Astrocyte (in vitro differentiated cells and primary cell): Measurements from ENCODE around the gene MBNL2. TPM values are rescaled to one million over a fixed set of nuclear protein-coding genes. Genes with fewer than 3 reads are reported as not detected.

ENCODE experiments used
- DNase-seq: peaks from one replicate; pipeline ENCODE4 v3.0.0-alpha.2; 2010; ENCODE audit warnings: low read depth
- FAIRE-seq: peaks from 2 replicates; lab custom pipeline; 2011; peaks lifted over from hg19 to GRCh38; lab: Jason Lieb, UNC
- H2AFZ ChIP-seq: 2 replicates; pipeline ENCODE4 v1.6.0; 2012; ENCODE audit warnings: low read depth, low read length, inconsistent platforms
- H3K27ac ChIP-seq: 2 replicates; pipeline ENCODE4 v1.5.1; 2011; ENCODE audit warnings: low read depth, low read length, inconsistent platforms
- H3K27me3 ChIP-seq: 2 replicates; pipeline ENCODE4 v1.6.0; 2011; ENCODE audit warnings: low read length, inconsistent platforms; ENCODE audit not compliant: insufficient read depth
- H3K36me3 ChIP-seq: 2 replicates; pipeline ENCODE4 v1.5.1; 2011; ENCODE audit warnings: low read length, inconsistent platforms; ENCODE audit not compliant: insufficient read depth
- H3K4me1 ChIP-seq: 2 replicates; pipeline ENCODE4 v1.5.1; 2011; ENCODE audit warnings: low read length, inconsistent platforms; ENCODE audit not compliant: insufficient read depth
- H3K4me2 ChIP-seq: 2 replicates; pipeline ENCODE4 v1.6.0; 2012; ENCODE audit warnings: low read length, inconsistent platforms
- H3K4me3 ChIP-seq: 2 replicates; pipeline ENCODE4 v1.5.1; 2011; ENCODE audit warnings: low read depth, mild to moderate bottlenecking, low read length, inconsistent platforms; ENCODE audit not compliant: insufficient read depth
- H3K79me2 ChIP-seq: 2 replicates; pipeline ENCODE4 v1.6.0; 2012; ENCODE audit warnings: mild to moderate bottlenecking, low read length, inconsistent platforms; ENCODE audit not compliant: insufficient read depth
- H3K9ac ChIP-seq: 2 replicates; pipeline ENCODE4 v1.6.0; 2012; ENCODE audit warnings: mild to moderate bottlenecking, low read length, inconsistent platforms
- H3K9me3 ChIP-seq: 2 replicates; pipeline ENCODE4 v1.5.1; 2012; ENCODE audit warnings: low read depth, mild to moderate bottlenecking, low read length, inconsistent platforms; ENCODE audit not compliant: insufficient read depth
- H4K20me1 ChIP-seq: 2 replicates; pipeline ENCODE4 v1.6.0; 2012; ENCODE audit warnings: low read length, inconsistent platforms; ENCODE audit not compliant: insufficient read depth
- H3K27ac Mint-ChIP-seq: one replicate; pipeline ENCODE4 v1.8.0; 2021; ENCODE audit warnings: mild to moderate bottlenecking, mixed read lengths; ENCODE audit not compliant: unreplicated experiment
- H3K27me3 Mint-ChIP-seq: one replicate; pipeline ENCODE4 v1.8.0; 2021; ENCODE audit warnings: low read depth, mixed read lengths; ENCODE audit not compliant: unreplicated experiment
- H3K36me3 Mint-ChIP-seq: one replicate; pipeline ENCODE4 v1.8.0; 2021; ENCODE audit warnings: low read depth, mixed read lengths; ENCODE audit not compliant: unreplicated experiment
- H3K4me1 Mint-ChIP-seq: one replicate; pipeline ENCODE4 v1.8.0; 2021; ENCODE audit warnings: low read depth, mixed read lengths; ENCODE audit not compliant: unreplicated experiment
- H3K4me3 Mint-ChIP-seq: one replicate; pipeline ENCODE4 v1.8.0; 2021; ENCODE audit warnings: mild to moderate bottlenecking, moderate library complexity, mixed read lengths; ENCODE audit not compliant: unreplicated experiment
- H3K9me3 Mint-ChIP-seq: one replicate; pipeline ENCODE4 v1.8.0; 2021; ENCODE audit warnings: mild to moderate bottlenecking, mixed read lengths; ENCODE audit not compliant: unreplicated experiment
- EZH2 ChIP-seq: IDR thresholded peaks from 2 replicates; pipeline ENCODE4 v1.6.1; 2012; ENCODE audit warnings: mild to moderate bottlenecking, low read length, inconsistent platforms; ENCODE audit not compliant: insufficient read depth
- total RNA-seq: library from RNA; stranded (reverse); gene quantifications from 2 replicates; pipeline ENCODE4 v1.2.1, GENCODE V29; 2021
- TF ChIP-seq, protein P1 (sequence below): IDR thresholded peaks from 2 replicates; pipeline ENCODE4 v1.5.1; 2011; ENCODE audit warnings: low read depth, mild to moderate bottlenecking, inconsistent platforms, low read length, moderate library complexity; ENCODE audit not compliant: insufficient read depth

The MBNL2 gene
- total RNA-seq, 1 donor from 2014 or later: 66.5 TPM

DNA sequence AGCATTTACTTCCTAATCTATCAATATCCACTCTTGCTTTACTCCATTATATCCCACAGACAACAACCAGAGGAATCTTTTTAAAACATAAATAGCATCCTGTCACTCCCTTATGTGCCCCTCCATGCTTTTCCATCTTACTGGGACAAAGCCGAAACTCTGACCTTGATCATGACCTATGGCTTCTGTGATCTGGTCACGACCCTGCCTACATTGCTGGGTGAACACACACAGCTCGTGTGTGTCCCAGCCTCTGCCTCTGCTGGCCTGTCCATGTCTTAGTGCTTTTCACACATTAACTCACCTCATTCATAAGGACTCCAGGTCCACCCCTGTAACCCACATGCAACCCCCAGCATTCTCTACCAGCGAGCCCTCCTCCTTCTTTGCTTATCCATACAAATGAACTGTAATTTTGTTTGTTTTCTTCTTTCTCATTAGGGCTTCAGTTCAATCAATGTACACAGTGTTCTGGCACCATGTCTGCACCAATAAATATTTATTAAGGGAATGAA is 115.9 kb downstream of the MBNL2 start:
- Mint-ChIP-seq H3K4me1 (peaks cover 13% of the 10 kb centered on the region), H3K9me3 (no peaks in the 10 kb centered on the region), H3K36me3 (peaks cover 13% of the 10 kb centered on the region), H3K27me3 (no peaks in the 10 kb centered on the region), H3K27ac (no peak overlapping the region), H3K4me3 (no peak overlapping the region)
- H3K79me2 ChIP-seq: peaks cover 13% of the 10 kb centered on the region
- peaks cover 11% of the 10 kb centered on the region for H4K20me1 ChIP-seq
- no peak for FAIRE-seq
- H2AFZ ChIP-seq: no peak overlapping the region
- no peak for DNase-seq
- TF ChIP-seq, protein P1, sequence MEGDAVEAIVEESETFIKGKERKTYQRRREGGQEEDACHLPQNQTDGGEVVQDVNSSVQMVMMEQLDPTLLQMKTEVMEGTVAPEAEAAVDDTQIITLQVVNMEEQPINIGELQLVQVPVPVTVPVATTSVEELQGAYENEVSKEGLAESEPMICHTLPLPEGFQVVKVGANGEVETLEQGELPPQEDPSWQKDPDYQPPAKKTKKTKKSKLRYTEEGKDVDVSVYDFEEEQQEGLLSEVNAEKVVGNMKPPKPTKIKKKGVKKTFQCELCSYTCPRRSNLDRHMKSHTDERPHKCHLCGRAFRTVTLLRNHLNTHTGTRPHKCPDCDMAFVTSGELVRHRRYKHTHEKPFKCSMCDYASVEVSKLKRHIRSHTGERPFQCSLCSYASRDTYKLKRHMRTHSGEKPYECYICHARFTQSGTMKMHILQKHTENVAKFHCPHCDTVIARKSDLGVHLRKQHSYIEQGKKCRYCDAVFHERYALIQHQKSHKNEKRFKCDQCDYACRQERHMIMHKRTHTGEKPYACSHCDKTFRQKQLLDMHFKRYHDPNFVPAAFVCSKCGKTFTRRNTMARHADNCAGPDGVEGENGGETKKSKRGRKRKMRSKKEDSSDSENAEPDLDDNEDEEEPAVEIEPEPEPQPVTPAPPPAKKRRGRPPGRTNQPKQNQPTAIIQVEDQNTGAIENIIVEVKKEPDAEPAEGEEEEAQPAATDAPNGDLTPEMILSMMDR: no peak
- TF ChIP-seq EZH2: no peak
- no peak overlapping the region for H3K4me3 ChIP-seq
- H3K27ac ChIP-seq: no peak overlapping the region
- no peaks in the 10 kb centered on the region for H3K27me3 ChIP-seq
- H3K4me2 ChIP-seq: no peak overlapping the region
- no peak overlapping the region for H3K9ac ChIP-seq
- H3K36me3 ChIP-seq: peaks cover 19% of the 10 kb centered on the region
- peaks cover 3% of the 10 kb centered on the region for H3K4me1 ChIP-seq
- no peaks in the 10 kb centered on the region for H3K9me3 ChIP-seq

DNA sequence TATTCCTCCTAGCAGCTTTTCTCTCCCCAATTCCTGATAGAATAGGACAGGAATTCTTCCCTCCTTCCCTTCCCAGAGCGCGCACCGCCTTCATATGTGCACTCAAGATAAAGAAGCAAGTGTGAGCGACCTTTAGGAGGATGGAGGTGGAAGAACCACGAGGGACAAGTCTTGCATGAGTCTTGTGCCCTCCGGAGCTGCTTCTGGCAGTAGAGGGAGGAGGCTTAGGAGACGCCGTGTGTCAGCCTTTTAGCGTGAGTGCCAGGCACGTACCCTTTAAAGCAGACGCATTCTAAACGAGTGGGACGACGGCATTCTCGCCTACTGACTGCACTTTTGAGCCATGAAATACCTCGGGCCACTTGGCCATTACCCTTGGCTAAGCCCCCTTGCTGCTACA is 116.4 kb downstream of the MBNL2 start:
- Mint-ChIP-seq H3K27ac (no peak overlapping the region), H3K4me3 (no peak overlapping the region), H3K9me3 (no peaks in the 10 kb centered on the region), H3K27me3 (no peaks in the 10 kb centered on the region), H3K36me3 (peaks cover 15% of the 10 kb centered on the region), H3K4me1 (peaks cover 10% of the 10 kb centered on the region)
- Histone ChIP-seq H3K9ac (no peak overlapping the region), H3K79me2 (peaks cover 16% of the 10 kb centered on the region), H2AFZ (no peak overlapping the region), H3K4me3 (no peak overlapping the region), H3K4me1 (peaks cover 3% of the 10 kb centered on the region), H3K36me3 (peaks cover 18% of the 10 kb centered on the region), H3K27ac (no peak overlapping the region), H4K20me1 (peaks cover 11% of the 10 kb centered on the region), H3K27me3 (no peaks in the 10 kb centered on the region), H3K9me3 (no peaks in the 10 kb centered on the region), H3K4me2 (no peak overlapping the region)
- no peak for TF ChIP-seq EZH2
- TF ChIP-seq, protein P1: no peak
- DNase-seq: no peak
- FAIRE-seq: no peak
